H9 (cell line): ENCODE data around the gene ARSI. TPM values are rescaled to one million over a fixed set of nuclear protein-coding genes. Genes with fewer than 3 reads are reported as not detected.

ENCODE experiments used
- DNase-seq: peaks from one replicate; pipeline ENCODE4 v3.0.0-alpha.2; 2017
- H2AFZ ChIP-seq: one replicate; pipeline ENCODE4 v1.6.1; 2013; ENCODE audit warnings: mild to moderate bottlenecking, low read length, control low read depth, moderate library complexity
- H2AK5ac ChIP-seq: 2 replicates; pipeline ENCODE4 v1.6.1; 2013; ENCODE audit warnings: low read length, control low read depth, mixed read lengths; ENCODE audit not compliant: insufficient read length
- H2BK120ac ChIP-seq: one replicate; pipeline ENCODE4 v1.6.1; 2013; ENCODE audit warnings: low read depth, mild to moderate bottlenecking, low read length, control low read depth, inconsistent platforms; ENCODE audit not compliant: poor library complexity, severe bottlenecking
- H2BK12ac ChIP-seq: 2 replicates; pipeline ENCODE4 v1.6.1; 2013; ENCODE audit warnings: low read length, control low read depth, mixed read lengths, low read depth; ENCODE audit not compliant: insufficient read length
- H2BK15ac ChIP-seq: 2 replicates; pipeline ENCODE4 v1.6.1; 2013; ENCODE audit warnings: low read depth, low read length, control low read depth
- H2BK20ac ChIP-seq: one replicate; pipeline ENCODE4 v1.6.1; 2013; ENCODE audit warnings: low read depth, mild to moderate bottlenecking, low read length, control low read depth, inconsistent platforms; ENCODE audit not compliant: poor library complexity, severe bottlenecking
- H2BK5ac ChIP-seq: 2 replicates; pipeline ENCODE4 v1.6.1; 2013; ENCODE audit warnings: low read length, control low read depth, mixed read lengths; ENCODE audit not compliant: insufficient read length
- H3K14ac ChIP-seq: 2 replicates; pipeline ENCODE4 v1.6.1; 2013; ENCODE audit warnings: low read length, control low read depth; ENCODE audit not compliant: insufficient read depth
- H3K18ac ChIP-seq: 2 replicates; pipeline ENCODE4 v1.6.1; 2013; ENCODE audit warnings: low read depth, mild to moderate bottlenecking, mixed read lengths, low read length, control low read depth; ENCODE audit not compliant: insufficient read length
- H3K23ac ChIP-seq: 2 replicates; pipeline ENCODE4 v1.6.1; 2013; ENCODE audit warnings: low read length, control low read depth, mixed read lengths, low read depth; ENCODE audit not compliant: insufficient read length
- H3K23me2 ChIP-seq: 2 replicates; pipeline ENCODE4 v1.6.1; 2013; ENCODE audit warnings: low read depth, mild to moderate bottlenecking, mixed read lengths, low read length, control low read depth; ENCODE audit not compliant: insufficient read length, poor library complexity, severe bottlenecking
- H3K27ac ChIP-seq: 2 replicates; pipeline ENCODE4 v1.5.1; 2013; ENCODE audit warnings: low read length, control low read depth, mixed read lengths, low read depth; ENCODE audit not compliant: insufficient read length
- H3K27me3 ChIP-seq: 2 replicates; pipeline ENCODE4 v1.6.1; 2013; ENCODE audit warnings: low read length, control low read depth, inconsistent platforms; ENCODE audit not compliant: insufficient read depth
- H3K4ac ChIP-seq: 2 replicates; pipeline ENCODE4 v1.6.1; 2013; ENCODE audit warnings: low read depth, mild to moderate bottlenecking, control low read depth, inconsistent platforms, low read length, moderate library complexity
- H3K4me1 ChIP-seq: 2 replicates; pipeline ENCODE4 v1.6.1; 2013; ENCODE audit warnings: low read length, control low read depth, inconsistent platforms; ENCODE audit not compliant: insufficient read depth
- H3K4me2 ChIP-seq: 2 replicates; pipeline ENCODE4 v1.6.1; 2013; ENCODE audit warnings: low read length, control low read depth, mixed read lengths; ENCODE audit not compliant: insufficient read length, insufficient read depth
- H3K56ac ChIP-seq: 2 replicates; pipeline ENCODE4 v1.6.1; 2013; ENCODE audit warnings: low read depth, mild to moderate bottlenecking, mixed read lengths, low read length, control low read depth; ENCODE audit not compliant: insufficient read length
- H3K79me1 ChIP-seq: 2 replicates; pipeline ENCODE4 v1.6.1; 2013; ENCODE audit warnings: low read depth, mild to moderate bottlenecking, moderate library complexity, low read length, control low read depth, inconsistent platforms; ENCODE audit not compliant: insufficient read depth, poor library complexity, severe bottlenecking
- H3K79me2 ChIP-seq: 2 replicates; pipeline ENCODE4 v1.6.1; 2013; ENCODE audit warnings: low read length, control low read depth, inconsistent platforms; ENCODE audit not compliant: insufficient read depth
- H3K9ac ChIP-seq: 2 replicates; pipeline ENCODE4 v1.6.1; 2013; ENCODE audit warnings: low read length, control low read depth, mixed read lengths; ENCODE audit not compliant: insufficient read length; ENCODE audit errors: extremely low read depth
- H3K9me3 ChIP-seq: one replicate; pipeline ENCODE4 v1.6.1; 2013; ENCODE audit warnings: low read depth, low read length, inconsistent platforms; ENCODE audit not compliant: control insufficient read depth
- H3T11ph ChIP-seq: one replicate; pipeline ENCODE4 v1.6.1; 2013; ENCODE audit warnings: mild to moderate bottlenecking, low read length, control low read depth, inconsistent platforms
- H4K20me1 ChIP-seq: one replicate; pipeline ENCODE4 v1.6.1; 2013; ENCODE audit not compliant: control insufficient read depth, insufficient read length, insufficient read depth
- H4K5ac ChIP-seq: 2 replicates; pipeline ENCODE4 v1.6.1; 2013; ENCODE audit warnings: low read depth, mild to moderate bottlenecking, mixed read lengths, low read length, control low read depth; ENCODE audit not compliant: insufficient read length
- H4K8ac ChIP-seq: replicated peaks from 2 replicates; pipeline ENCODE4 v1.6.1; 2013; ENCODE audit warnings: low read length, control low read depth, mixed read lengths, low read depth; ENCODE audit not compliant: insufficient read length
- H4K91ac ChIP-seq: 2 replicates; pipeline ENCODE4 v1.6.1; 2013; ENCODE audit warnings: low read depth, mild to moderate bottlenecking, moderate library complexity, mixed read lengths, low read length, control low read depth; ENCODE audit not compliant: insufficient read length
- H3K27ac Mint-ChIP-seq, 3 experiments: 2 replicates in 2 of 3; 3 replicates in 1 of 3; pipeline ENCODE4 v1.8.0; 2020 to 2021; ENCODE audit warnings: mixed read lengths in 3 of 3, mild to moderate bottlenecking in 1 of 3, moderate library complexity in 1 of 3
- H3K27me3 Mint-ChIP-seq: 2 replicates; pipeline ENCODE4 v1.8.0; 2021; ENCODE audit warnings: low read depth, mild to moderate bottlenecking, moderate library complexity, mixed read lengths
- H3K36me3 Mint-ChIP-seq, 3 experiments: 2 replicates in 2 of 3; 3 replicates in 1 of 3; pipeline ENCODE4 v1.8.0; 2020 to 2021; ENCODE audit warnings: low read depth in 3 of 3, mixed read lengths in 3 of 3; ENCODE audit not compliant: insufficient read depth in 1 of 3
- H3K4me1 Mint-ChIP-seq, 2 experiments: 2 replicates each; pipeline ENCODE4 v1.8.0; 2020; ENCODE audit warnings: mixed read lengths in 2 of 2
- H3K4me3 Mint-ChIP-seq, 2 experiments: 2 replicates in 1 of 2; 3 replicates in 1 of 2; pipeline ENCODE4 v1.8.0; 2020 to 2021; ENCODE audit warnings: mild to moderate bottlenecking in 2 of 2, mixed read lengths in 2 of 2, moderate library complexity in 1 of 2
- H3K9me3 Mint-ChIP-seq, 2 experiments: 2 replicates in 1 of 2; 3 replicates in 1 of 2; pipeline ENCODE4 v1.8.0; 2020; ENCODE audit warnings: mild to moderate bottlenecking in 2 of 2, mixed read lengths in 2 of 2, moderate library complexity in 1 of 2
- CTCF ChIP-seq: fragments of 200-600 bp; sonication (generic); conservative IDR thresholded peaks from 3 replicates; pipeline ENCODE4 v1.8.0; 2021; ENCODE audit warnings: antibody characterized with exemption, mild to moderate bottlenecking
- WGBS: extraction: QIAGEN DNeasy Blood & Tissue Kit; methylation state at CpG from one replicate; pipeline ENCODE4 v1.1.7; 2013; ENCODE audit warnings: missing lambda C conversion rate, low lambda C conversion rate, mixed read lengths; ENCODE audit not compliant: insufficient read length; ENCODE audit errors: extremely low coverage; 5-methylcytosine and 5-hydroxymethylcytosine counted together
- total RNA-seq: library from RNA; stranded (reverse); gene quantifications from 2 replicates; pipeline ENCODE4 v1.2.1, GENCODE V29; 2021

The ARSI gene
- total RNA-seq, 1 experiment from 2014 or later = 1.7 TPM

GRCh38 chr5:150293091-150293941 lies 9.4 kb downstream of the ARSI start:
- no peak overlapping the region for H3K9ac ChIP-seq
- H3K79me2 ChIP-seq = no peaks in the 10 kb centered on the region
- no peaks in the 10 kb centered on the region; a peak in 1 of 5 replicates for H3K9me3 Mint-ChIP-seq
- H3K18ac ChIP-seq = no peak overlapping the region
- WGBS = no CpG with 5 or more reads among the region's 19 CpGs
- no peak overlapping the region for H2BK15ac ChIP-seq
- TF ChIP-seq CTCF = no peak
- H4K20me1 ChIP-seq = no peaks in the 10 kb centered on the region
- no peak overlapping the region for H2BK120ac ChIP-seq
- no peak overlapping the region for H2BK20ac ChIP-seq
- H3K4ac ChIP-seq = no peak overlapping the region
- H3K4me1 Mint-ChIP-seq = peaks cover 9 to 14% of the 10 kb centered on the region in 2 experiments
- H4K91ac ChIP-seq = no peak overlapping the region
- no peak overlapping the region for H3K4me2 ChIP-seq
- H3K4me1 ChIP-seq = no peaks in the 10 kb centered on the region; the same call in 1 of the 2 replicates
- no peak overlapping the region for H3T11ph ChIP-seq
- no peak overlapping the region for H2BK12ac ChIP-seq
- H3K27ac Mint-ChIP-seq = no peak overlapping the region
- no peak overlapping the region for H2BK5ac ChIP-seq
- H2AFZ ChIP-seq = no peak overlapping the region
- no peak overlapping the region for H3K14ac ChIP-seq
- H3K4me3 Mint-ChIP-seq = no peak overlapping the region; a peak in 2 of 5 replicates
- H2AK5ac ChIP-seq = no peak overlapping the region
- H3K9me3 ChIP-seq = no peaks in the 10 kb centered on the region
- DNase-seq = no peak
- no peak overlapping the region for H3K56ac ChIP-seq
- no peaks in the 10 kb centered on the region for H3K27me3 ChIP-seq
- no peaks in the 10 kb centered on the region for H3K36me3 Mint-ChIP-seq
- peaks cover 9% of the 10 kb centered on the region for H3K27me3 Mint-ChIP-seq
- H4K8ac ChIP-seq = no peak overlapping the region
- H4K5ac ChIP-seq = no peak overlapping the region
- H3K23ac ChIP-seq = no peak overlapping the region
- H3K79me1 ChIP-seq = no peaks in the 10 kb centered on the region
- H3K27ac ChIP-seq = no peak overlapping the region
- no peaks in the 10 kb centered on the region for H3K23me2 ChIP-seq
